ENCODE measurements around the gene IRX5.

DNA sequence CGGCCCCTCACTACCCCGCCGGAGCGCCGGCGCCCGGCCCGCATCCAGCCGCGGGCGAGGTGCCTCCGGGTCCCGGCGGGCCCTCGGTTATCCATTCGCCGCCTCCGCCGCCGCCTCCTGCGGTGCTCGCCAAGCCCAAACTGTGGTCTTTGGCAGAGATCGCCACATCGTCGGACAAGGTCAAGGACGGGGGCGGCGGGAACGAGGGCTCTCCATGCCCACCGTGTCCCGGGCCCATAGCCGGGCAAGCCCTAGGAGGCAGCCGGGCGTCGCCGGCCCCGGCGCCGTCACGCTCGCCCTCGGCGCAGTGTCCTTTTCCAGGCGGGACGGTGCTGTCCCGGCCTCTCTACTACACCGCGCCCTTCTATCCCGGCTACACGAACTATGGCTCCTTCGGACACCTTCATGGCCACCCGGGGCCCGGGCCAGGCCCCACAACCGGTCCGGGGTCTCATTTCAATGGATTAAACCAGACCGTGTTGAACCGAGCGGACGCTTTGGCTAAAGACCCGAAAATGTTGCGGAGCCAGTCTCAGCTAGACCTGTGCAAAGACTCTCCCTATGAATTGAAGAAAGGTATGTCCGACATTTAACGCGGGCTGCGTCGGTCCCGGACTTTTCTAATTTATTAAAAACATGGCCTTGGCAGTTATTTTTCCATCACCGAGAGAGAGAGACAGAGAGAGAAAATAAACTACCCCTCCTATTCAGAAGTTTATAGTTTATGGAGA, 2.8 kb downstream of the IRX5 start:
- TF ChIP-seq TARDBP (IDR thresholded peaks at IDR 0.05): no peak
- TF ChIP-seq SP1 (IDR thresholded peaks at IDR 0.05): no peak
- TF ChIP-seq, protein P1, sequence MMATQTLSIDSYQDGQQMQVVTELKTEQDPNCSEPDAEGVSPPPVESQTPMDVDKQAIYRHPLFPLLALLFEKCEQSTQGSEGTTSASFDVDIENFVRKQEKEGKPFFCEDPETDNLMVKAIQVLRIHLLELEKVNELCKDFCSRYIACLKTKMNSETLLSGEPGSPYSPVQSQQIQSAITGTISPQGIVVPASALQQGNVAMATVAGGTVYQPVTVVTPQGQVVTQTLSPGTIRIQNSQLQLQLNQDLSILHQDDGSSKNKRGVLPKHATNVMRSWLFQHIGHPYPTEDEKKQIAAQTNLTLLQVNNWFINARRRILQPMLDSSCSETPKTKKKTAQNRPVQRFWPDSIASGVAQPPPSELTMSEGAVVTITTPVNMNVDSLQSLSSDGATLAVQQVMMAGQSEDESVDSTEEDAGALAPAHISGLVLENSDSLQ (IDR thresholded peaks at IDR 0.05): no peak
- no peak for TF ChIP-seq SUZ12 (IDR thresholded peaks at IDR 0.05)
- no peak for TF ChIP-seq FOXM1 (IDR thresholded peaks at IDR 0.05; ENCODE audit: borderline replicate concordance)
- TF ChIP-seq FOXK2 (IDR thresholded peaks at IDR 0.05): no peak
